GM21717 (cell line): ENCODE measurements around the gene MZF1.

Experiments
- ATAC-seq: cut with Tn5 transposase; IDR thresholded peaks from one replicate; pipeline ENCODE4 v1.9.1; 2021; ENCODE audit warnings: mild to moderate bottlenecking, moderate library complexity; ENCODE audit not compliant: unreplicated experiment

MZF1 gene

DNA sequence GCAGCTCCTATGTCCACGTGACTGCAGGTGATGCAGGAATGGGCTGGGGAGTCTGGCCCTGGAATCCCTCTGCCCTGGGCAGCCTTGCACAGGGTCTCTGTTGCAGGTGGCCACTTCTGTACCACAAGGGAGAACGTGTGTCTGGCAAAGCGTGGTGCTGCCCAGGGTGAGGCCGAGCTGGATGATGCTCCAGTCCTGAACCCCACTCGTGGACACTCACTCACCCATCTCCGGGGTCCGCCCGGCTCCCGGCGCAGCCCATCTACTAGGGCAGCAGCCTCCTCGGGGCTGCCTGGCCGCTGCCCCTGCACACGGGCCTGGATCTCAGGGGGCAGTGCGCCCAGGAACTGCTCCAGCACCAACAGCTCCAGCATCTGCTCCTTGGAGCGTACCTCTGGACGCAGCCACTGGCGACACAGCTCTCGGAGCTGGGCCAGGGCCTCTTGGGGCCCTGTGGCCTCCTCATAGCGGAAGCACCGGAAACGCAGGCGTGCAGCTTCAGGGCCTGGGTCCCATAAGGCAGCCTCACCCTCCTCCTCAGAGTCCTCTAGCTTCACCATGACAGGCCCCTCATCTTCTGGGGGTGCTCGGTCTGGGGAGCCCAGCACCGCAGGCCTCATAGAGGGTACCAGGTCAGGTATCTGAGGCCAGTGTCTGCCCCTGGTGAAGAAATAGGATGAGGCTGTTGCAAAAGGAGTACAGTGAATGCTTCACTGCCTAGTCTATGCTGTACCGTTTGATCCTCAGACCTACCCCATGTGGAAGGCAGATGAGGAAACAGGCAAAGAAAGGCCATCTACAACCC is 2.2 kb downstream of the MZF1 start:
- ATAC-seq, result no peak

DNA sequence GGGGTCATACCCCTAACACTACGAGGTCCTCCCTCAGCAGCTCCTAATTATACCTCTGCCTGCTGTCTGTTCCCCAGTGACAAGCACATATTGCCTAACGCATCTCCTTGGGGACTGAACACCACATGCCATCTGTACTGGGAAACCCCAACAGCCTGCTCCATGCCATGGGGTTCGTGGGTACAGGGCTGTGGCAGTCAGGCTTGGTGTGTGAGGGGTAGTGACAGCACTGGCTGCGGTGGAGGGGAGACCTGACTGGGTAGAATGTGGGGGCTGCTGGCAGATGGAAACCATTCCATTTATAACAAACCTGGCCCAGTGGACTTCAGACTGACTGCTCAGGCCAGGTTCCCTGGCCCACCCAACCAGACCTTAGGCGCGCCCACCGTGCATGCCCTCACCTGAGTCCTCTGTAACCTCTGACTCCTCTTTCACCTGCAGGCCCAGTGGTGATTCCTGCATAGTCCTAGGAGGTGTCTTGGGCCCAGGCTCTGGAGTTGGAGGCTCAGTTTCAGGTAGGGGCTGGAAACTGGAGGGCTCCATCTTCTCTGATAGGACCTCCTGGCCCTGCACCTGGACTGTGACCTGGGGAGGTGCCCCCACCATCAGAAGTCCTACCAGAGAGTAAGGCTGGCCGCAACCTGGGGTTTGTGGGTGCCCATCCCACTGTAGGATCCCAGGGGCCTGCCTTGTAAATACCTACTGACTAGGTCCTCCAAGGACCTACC is 3.0 kb downstream of the MZF1 start:
- no peak for ATAC-seq

GRCh38 chr19:58569191-58569942 is 3.8 kb downstream of the MZF1 start:
- ATAC-seq, result no peak

DNA sequence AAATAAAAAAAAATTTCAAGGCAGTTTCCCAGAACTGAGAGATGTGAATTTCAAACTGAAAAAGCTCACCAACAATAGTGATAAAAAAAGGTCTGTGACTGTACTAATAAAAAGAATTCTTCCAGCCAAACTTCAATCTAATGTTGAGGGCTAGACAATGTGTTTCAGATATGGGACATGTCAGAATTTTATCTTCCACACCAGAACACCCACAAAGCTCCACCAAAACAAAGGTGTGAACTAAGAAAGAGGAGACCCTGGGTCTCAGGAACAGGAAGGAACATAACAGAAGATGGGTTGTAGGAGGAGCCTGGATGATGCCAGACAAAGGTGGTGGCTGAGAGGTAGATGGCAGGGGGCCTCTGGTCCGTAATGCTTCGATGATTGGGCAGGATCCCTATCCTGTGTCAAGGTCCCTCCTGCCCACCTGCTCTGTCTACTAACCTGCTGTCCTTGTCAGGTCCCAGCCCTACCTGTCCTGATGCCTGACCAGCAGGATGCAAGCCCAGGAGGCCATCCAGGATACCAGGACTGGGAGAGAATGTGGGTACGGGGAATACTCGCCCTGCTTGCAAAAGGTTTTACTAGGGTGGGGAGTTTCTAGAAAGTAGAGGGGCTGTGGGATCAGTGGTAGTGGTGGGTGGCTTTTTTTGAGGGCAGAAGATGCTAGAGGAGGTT is 4.5 kb downstream of the MZF1 start:
- no peak for ATAC-seq

DNA sequence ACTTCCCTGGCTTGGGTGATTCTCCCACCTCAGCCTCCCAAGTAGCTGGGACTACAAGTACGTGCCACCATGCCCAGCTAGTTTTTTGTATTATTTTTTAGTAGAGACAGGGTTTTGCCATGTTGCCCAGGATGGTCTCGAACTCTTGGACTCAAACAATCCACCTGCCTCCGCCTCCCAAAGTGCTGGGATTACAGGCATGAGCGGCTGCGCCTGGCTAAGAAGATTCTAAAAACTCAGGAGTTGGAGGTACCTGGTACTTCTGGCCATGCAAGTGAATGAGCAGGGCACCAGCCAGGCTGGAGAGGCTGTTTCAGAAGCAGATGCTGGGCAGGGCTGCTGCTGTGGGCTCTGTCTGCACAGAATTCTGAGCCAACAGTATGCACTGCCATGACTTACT is 6.1 kb downstream of the MZF1 start:
- ATAC-seq, result no peak

DNA sequence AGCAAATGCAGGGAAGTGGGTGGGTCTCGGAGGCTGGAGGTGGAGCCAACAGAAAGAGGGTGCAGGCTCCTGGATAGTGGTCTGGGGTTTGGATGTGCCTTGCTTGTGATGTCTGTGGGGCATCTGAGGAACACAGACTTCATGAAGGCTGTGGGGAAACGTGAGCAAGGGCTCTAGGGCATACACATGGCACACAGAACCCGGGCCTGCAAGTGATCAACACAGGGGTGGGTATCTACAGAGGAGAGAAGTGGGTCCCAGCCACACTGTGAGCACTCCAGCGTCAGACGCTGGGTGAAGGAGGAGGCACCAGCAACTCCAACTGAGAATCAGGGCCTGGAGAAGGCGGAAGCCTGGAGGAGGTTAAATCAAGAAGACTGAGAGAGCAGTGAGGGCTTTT is 9.3 kb downstream of the MZF1 start:
- no peak for ATAC-seq

GRCh38 chr19:58563034-58563573 is 10.0 kb downstream of the MZF1 start:
- ATAC-seq, result no peak

- no peak for ATAC-seq
These were observed 10.8 kb downstream of the MZF1 start for GRCh38 chr19:58562122-58563033.

GRCh38 chr19:58561373-58562121 is 11.6 kb downstream of the MZF1 start:
- ATAC-seq, result no peak

DNA sequence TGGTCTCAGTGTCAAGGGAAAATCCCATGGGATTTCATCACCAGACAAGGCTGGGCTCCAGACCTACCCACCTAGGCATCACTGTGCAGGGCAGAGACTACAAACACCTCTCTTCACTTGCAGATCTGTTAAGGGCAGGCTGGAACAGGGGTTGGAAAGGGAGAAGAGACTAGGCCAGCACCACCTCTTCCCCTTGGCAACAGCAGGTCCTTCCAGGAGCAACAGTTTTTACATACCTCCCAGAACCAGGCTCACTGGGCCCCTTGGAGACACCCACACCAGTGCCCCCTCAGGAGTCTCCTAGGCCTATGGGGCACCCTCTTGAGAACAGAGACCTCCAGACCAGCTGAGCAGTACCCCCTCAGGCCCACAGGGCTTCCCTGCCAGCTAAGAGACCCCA is 12.2 kb downstream of the MZF1 start:
- ATAC-seq, result no peak

DNA sequence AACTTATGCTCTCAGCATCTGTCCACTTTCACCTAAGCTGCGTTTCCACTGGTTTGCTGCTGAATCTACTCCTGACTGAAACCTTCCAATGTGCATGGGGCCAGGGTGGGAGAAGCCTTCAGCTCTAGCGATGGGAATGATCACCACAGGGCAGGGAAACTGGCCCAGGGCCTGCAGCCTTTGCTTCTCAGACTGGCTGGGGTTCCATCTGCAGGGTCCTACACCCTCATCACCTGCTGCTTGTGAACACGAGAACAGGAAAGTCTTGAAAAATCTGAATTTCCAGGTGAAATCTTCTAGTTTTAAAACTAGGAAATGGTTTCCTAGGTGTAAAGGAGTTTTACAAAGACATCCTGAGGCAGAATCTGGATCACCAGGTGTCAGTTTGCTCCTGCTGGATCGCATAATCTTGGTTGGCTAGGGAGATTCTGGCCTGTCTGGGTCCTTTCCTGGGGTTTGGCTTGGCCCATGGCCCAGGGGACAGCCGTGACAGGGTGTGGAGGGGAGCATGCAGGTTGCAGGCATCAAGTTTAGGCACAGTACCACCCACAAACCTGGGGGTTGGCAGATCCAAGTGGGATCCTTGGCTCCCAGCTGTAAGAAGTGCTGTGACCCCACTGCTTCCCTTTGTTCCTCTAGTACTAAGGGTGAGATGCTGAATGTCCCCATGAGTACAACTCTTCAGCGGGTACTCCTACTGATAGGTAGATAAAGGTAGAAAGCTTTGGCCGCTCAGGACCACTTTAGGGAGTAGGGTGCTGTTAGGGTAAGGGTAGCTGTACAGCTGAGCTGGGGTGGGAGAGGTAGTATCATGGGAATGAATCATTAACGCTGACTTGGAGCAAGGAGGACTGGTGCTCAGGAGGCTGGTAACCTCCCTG is 12.9 kb downstream of the MZF1 start:
- ATAC-seq, result no peak

DNA sequence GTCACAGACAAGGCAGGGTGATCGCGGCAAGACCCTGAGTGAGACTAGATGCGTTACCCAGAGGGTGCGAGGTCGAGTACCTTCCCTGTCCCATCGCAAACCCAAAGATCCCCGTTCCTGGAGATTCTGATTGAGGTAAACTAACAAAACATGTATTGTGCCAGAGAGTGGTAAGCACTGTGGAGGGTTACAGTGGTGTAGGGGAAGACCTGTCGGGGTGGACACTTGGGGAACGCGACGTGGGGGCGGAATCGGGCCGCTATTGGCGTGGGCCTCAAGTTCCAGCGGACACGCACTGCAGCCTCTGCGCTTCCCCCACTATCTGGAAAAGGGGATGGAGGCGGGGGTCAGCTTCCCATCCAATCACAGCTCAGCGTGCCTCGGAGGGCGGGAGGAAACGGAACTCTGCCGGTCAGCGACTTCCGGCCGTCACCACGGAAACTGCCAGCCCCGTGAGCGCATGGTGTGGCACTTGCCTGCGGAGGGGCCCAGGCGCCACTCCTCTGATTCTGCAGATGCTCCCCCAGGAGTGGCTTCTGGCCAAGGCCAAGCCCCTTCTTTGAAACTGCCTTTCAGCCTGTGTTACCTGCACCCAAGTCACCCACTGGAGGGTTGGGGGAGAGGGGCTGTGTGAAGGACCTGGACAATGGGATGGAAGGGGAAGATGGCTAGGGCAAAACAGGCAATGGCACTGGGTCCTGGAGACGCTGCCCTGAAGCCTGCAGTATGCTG is 13.7 kb downstream of the MZF1 start:
- ATAC-seq, result no peak

DNA sequence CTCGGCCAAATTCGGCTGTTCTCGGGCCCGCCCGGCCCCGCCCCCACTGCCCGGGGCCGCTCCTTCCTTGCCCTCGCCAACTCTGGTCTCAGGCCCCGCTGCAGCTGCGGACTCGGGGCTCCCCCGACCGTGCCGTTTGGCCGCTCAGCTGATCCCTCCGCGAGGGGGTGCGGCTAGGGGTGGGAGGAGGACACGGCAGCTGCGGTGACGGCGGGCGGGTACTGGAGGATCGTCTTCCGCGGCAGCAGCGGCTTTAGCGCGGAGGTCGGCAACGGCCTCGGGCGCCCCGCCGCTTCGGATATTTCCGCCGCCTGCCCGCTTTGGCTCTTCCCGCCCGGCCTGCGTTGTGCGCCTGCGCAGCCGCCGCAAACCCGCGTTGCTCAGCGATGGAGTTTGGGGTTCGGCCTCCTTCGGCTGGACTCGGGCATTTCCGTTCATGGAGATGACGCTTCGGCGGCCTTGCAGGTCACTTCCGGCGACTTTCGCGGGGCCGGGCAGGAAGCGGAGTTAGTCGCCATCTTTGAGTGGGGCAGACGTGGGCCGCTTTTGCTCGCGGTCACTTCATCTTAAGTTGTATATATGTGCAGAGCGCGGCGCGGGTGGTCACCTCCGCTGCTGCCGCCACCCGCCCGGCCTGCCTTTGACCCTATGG is 14.4 kb downstream of the MZF1 start:
- ATAC-seq, result peak; percentile 44

- ATAC-seq, result no peak
These were observed 15.0 kb downstream of the MZF1 start, which contains the start of gene UBE2M for GRCh38 chr19:58558066-58558622. Gene UBE2M, minus strand, starts transcription at chr19:58558611. Its CDS starts 230 bp downstream, at chr19:58558381.

DNA sequence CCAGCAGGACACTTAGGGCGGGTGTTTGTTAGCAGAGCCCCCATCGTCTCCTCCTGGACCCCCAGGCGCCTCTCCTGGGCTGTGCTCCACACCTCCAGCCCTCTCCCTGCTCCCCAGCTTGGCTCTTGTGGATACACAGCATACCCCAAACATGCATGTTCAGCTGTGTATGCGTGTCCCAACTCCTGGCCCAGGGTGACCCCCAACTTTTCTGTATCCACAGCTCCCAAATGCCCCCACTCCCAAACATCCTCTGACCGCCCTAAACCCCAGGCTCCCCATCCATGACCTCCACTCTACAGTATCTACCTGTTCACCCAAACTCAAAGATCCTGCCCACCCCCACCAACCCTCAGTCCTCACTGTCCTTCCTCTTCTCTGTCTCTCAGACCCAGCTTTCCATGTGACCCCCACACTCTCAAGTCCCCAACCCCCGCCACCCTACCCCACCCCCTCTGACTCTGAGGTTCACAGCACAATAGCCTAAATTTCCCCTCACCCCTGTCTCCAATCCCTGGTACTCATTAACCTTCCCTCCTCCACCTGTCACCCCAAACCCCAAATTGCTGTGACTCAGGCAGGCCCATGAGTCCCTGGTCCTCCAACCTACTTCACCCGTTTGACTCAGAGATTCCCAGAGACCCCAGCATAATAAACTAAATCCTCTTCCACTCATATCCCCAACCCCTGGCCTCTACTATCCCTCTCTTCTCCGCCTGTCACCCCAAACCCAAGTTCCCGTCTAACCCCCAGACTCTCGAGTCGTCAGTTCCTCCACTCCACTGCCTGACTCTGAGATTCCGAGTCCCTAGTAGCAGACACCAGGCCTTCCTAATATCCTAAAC is 15.7 kb downstream of the MZF1 start:
- no peak for ATAC-seq
